EH (cell line): ENCODE results near the gene SLC25A24.
A peak's percentile ranks its signal among the peaks of the same experiment; 100 is the strongest.
"Not testable (repeated sequence)": the region's sequence is repeated elsewhere in the genome, so short reads cannot be mapped to it uniquely, and the experiment has no call there.

Experiments used
- DNase-seq: peaks from one replicate; pipeline ENCODE4 v3.0.0-alpha.2; 2015; ENCODE audit warnings: low read depth

Gene SLC25A24

DNA sequence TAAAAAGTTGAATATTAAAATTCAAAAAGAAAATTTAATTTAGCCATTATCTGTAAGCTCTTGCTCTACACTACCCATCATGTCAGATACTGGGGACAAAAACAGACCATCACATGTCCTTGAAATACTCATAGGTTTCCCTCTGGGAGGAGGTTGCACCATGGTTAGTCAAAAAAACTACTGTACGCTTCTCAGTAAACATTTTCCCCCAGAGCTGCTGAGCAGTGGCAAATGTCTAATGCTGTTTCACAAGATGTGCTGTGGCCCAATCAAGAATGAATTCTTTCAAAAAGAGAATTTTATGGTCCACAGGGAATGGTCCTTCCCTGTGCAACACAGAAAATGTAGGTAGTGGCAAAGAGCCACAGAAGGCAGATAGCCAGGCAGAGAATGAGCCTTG is 6.1 kb downstream of the SLC25A24 start:
- DNase-seq, result no peak

DNA sequence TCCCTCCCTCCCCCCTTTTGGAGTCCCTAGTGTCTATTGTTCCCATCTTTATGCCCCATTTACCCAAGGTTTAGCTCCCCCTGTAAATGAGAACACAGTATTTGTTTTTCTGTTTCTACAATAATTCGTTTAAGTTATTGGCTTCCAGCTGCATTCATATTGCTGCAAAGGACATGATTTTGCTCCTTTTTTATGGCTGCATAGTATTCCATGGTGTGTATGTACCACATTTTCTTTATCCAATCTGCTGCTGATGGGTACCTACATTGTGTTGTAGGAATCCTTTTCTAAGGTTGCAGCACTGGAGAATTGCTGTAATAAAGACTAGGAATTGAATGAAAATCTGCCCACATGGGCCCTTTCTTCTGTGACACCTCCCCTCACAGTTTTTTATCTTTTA is 6.8 kb downstream of the SLC25A24 start:
- no peak for DNase-seq

DNA sequence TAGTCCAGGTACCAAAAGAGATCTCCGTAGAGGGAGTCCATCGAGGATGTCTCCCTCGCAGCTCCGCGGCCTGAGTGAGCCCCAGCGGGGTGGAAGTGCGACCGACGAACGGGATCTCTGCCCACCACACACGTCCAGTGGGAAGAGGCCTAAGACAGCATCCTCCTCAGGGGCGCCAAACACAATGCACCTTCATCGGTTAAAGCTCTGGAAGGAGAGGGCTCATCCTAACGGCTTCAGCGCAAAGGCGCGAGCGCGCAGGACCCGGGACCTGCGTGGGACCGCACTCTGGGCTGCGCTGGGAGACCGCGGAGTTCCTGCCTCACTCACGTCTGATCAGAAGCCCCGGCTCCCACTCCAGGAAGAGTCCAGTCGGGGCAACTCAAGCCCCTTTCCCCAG is 7.6 kb downstream of the SLC25A24 start:
- no peak for DNase-seq

DNA sequence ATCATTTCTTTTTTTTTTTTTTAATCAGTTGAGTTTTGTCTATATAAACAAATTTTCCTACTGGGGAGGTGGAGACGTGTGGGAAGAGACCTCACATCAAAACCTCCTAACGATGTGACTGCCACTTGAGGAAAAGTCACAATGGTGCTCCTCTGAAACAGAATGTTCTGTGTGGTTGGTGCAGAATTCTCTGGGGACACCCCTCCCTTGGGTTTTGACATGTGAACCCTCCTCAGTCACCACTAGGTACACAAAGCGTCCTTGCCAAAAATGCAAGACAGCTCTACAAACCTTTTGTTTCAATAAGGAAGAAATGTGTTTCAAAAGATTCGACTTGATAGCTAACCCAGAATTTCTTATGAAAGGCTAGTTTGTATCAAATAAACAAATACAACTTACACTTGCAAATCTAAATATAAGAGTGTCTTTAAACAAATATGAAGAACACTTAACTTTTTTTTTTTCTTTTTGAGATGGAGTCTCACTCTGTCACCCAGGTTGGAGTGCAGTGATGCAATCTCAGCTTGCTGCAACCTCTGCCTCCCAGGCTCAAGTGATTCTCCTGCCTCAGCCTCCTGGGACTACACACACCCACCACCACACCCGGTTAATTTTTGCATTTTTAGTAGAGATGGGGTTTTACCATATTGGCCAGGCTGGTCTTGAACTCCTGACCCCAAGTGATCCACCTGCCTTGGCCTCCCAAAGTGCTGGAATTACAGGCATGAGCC is 9.3 kb downstream of the SLC25A24 start:
- no peak for DNase-seq

DNA sequence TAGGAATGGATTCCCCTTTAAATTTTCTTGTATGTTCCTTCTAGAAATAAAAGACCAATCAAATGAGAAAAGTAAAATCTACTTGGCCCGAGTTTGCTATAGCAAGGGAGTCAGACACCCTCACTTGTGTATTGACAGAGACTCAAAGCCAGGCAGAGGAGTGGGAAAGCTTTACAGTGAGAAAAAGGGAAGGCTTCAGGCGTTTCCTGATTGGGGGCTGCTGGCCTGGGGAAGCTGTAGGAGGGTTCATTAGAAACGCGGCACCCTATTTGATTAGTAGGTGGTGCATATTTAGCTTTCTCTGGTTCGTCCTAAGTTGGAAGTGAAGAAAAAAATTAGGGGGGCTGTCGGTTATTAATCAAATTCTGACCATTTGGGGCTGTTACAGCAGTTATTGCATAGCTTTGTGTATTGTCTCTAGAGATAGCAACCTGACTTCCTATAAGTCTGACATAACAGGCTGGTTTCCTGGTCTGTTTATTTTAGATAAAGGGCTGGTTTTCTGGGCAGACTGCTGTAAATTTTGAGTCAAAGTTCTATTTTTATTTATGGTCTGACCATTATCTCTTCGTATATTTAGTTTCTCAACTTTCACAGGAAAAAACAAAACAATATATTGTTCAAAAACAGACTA is 10.0 kb downstream of the SLC25A24 start:
- no peak for DNase-seq

DNA sequence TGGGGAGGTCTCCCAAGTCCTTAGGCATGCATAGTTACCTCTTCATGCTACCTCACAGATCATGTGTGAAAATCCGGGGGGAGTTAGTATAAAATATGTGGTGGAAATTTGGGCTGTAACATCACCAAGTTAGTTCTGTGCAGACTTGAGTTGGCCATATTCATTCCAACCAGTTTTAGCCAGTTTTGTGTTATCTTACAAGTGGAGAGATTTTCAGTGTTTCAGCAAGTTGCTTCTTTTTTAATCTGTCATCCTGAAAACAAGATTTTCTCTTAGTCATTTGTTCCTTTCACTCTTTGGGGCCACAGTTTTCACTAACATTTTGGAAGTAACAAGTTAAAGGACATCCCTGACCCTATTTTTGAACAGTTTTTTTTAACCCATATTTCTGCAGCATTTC is 11.3 kb downstream of the SLC25A24 start:
- no peak for DNase-seq

DNA sequence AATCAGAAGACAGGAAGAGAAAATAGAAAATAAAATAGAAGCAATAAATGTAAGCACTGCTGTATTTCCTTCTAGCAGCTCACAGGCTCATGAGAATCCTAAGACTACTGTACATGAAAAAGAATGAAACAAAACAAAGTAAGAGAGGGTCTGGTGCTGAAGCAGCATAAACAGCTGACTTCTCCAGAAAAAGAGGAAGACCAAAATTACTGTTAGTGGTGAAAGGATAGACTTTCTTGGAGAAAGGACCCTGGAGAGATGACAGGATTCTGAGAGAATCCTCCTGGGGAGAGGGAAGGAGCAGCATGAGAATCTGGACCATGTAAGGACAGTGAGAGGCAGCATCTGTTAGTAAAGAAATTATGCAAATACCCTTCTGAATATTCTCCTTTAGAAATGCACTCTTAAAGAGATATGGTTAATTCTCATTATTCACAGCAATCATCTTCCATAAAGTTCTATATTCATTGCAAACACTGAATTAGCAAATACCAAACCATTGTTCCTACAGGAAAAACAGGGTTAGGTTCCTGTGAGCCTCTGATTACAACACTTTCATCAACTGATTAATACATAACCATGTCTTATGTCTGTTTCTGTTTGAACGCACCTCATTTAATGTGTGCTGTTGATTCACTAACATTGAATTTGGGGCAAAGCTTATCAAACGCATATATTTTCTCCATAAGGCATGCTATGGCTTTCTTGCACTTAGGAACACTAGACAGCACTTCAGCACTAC is 17.0 kb downstream of the SLC25A24 start:
- DNase-seq, result no peak

DNA sequence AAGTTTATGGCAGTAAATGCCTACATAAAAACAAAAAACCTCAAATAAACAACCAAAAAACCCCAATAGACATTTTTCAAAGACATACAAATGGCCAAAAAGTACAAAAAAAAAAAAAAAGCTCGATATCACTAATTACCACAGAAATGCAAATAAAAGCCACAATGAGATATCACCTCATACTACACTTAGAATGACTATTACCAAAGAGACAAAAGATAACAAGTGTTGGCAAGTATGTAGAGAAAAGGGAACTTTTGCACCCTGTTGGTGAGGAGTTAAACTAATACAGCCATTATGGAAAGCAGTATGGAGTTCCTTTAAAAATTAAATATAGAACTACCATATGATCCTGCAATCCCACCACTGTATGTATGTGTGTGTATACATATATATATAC is 21.1 kb downstream of the SLC25A24 start:
- no peak for DNase-seq

DNA sequence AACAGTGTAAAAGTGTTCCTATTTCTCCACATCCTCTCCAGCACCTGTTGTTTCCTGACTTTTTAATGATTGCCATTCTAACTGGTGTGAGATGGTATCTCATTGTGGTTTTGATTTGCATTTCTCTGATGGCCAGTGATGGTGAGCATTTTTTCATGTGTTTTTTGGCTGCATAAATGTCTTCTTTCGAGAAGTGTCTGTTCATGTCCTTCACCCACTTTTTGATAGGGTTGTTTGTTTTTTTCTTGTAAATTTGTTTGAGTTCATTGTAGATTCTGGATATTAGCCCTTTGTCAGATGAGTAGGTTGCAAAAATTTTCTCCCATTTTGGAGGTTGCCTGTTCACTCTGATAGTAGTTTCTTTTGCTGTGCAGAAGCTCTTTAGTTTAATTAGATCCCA is 37.7 kb downstream of the SLC25A24 start:
- DNase-seq, result not testable (repeated sequence)

DNA sequence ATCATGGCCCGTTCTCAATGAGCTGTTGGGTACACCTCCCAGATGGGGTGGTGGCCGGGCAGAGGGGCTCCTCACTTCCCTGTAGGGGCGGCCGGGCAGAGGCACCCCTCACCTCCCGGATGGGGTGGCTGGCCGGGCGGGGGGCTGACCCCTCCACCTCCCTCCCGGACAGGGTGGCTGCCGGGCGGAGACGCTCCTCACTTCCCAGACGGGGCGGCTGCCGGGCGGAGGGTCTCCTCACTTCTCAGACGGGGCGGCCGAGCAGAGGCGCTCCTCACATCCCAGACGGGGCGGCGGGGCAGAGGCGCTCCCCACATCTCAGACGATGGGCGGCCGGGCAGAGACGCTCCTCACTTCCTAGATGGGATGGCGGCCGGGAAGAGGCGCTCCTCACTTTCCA is 40.2 kb downstream of the SLC25A24 start:
- DNase-seq, result not testable (repeated sequence)

DNA sequence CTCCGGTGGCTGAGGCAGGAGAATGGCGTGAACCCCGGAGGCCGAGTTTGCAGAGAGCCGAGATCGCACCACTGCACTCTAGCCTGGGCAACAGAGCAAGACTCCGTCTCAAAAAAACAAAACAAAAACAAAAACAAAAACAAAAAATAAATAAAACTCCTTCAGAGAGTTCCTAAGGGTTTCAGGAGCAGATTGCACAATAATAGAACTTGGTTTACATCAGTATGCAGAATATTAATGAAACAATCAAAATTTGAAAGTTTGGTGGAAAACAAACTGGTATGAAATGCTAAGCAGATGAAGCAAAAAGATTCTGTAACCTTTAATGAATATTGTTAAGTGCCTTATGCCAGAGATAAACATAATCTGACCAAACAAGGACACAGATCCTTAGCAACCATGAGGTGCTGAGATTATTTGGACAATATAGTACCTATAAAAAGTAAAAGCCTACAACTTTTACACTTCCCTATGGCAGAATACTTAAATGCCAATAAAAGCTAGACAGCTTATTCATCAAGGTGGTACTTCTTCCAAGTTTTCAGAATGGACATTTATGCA is 41.2 kb downstream of the SLC25A24 start:
- no peak for DNase-seq

DNA sequence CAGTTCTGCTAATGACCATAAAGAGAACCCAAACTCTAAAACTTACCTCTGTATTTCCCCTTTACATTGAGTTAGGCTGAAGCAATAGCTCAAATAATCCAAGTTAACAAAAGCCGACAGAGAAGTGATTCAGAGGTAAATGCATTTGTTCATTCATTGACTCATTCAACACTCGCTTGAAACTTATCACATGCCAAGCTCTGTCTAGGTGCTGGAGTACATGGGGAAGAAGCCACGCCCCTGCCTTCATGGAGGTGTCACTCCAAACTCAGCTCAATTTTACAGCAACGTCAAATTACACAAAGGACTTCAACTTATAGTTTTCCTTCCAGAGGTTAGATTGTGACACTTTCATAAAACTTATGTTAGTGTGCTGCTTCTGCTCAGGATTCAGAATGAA is 45.8 kb downstream of the SLC25A24 start:
- DNase-seq, result no peak

DNA sequence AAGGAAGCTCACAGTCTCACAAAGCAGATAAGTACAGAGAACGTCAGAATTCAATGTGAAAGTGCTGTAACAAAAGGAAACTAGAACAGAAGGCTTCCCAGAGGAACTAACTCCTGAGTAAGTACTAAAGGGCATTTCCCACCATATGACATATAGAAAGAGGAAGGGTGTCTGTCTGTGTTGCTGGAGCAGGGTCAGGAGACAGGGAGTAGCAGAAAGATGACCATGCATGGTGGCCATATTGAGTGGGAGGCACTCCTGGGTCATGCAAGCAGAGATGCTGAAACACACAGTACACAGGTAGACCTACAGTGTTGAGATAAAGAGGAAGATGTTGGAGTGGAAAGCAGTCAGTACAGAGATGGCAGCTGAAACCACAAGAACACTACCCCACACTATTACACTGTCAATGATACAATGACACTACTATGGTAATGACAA is 47.3 kb downstream of the SLC25A24 start:
- DNase-seq, result no peak

DNA sequence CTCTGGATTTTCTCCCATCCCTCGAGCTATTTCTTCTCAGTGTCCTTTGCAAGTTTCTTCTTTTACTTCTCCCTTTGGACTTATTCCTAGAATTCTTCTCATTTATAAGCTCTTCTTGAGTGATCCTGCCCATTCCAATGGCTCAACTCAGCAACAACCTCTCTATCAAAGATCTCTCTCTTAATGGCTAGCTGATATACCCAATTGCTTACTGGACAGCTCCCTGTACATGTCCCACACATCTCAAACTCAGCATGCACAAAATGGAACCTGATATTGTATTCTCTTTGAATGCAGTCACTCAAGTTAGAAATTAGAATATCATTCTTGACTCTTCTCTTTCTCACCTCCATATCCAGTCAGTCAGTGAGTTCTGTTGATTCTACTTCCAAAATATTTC is 48.6 kb downstream of the SLC25A24 start:
- DNase-seq, result no peak

DNA sequence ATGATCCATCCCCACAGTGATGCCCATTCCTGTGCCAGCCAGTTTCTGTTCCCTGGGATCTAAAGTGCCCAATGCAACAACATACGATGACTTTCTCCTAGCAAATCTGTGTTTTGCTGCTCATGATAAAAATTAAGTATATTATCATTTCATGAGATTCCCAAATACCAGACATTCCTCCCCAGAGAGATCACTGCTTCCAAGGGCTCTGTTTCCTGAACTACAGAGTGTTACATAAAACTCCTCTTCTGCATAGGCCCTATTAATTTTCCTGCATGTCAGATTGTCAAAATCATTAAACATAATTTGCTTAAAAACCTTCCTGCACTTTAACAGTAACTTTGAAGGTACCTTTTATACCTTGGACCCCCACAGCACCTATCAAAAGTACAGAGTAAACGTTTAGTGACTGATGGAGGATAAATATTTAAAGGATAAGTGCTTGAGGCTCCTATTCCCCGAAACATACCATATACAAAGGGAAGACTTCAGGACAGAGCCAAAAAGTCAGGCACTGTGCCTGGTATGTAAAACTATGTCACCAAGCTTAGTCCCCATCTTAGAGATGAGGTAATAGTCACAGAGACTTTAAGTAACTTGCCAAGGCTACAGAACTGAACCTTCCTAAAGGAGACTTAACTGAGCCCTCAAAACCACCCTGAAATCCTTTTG is 50.2 kb downstream of the SLC25A24 start:
- peak; percentile 76 for DNase-seq

DNA sequence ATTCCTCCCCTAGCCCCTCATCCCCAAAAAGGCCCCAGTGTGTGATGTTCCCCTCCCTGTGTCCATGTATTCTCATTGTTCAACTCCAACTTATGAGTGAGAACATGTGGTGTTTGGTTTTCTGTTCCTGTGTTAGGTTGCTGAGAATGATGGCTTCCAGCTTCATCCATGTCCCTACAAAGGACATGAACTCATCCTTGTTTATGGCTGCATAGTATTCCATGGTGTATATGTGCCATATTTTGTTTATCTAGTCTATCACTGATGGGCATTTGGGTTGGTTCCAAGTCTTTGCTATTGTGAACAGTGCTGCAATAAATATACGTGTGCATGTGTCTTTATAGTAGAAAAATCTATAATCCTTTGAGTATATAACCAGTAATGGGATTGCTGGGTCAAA is 55.6 kb downstream of the SLC25A24 start:
- not testable (repeated sequence) for DNase-seq

DNA sequence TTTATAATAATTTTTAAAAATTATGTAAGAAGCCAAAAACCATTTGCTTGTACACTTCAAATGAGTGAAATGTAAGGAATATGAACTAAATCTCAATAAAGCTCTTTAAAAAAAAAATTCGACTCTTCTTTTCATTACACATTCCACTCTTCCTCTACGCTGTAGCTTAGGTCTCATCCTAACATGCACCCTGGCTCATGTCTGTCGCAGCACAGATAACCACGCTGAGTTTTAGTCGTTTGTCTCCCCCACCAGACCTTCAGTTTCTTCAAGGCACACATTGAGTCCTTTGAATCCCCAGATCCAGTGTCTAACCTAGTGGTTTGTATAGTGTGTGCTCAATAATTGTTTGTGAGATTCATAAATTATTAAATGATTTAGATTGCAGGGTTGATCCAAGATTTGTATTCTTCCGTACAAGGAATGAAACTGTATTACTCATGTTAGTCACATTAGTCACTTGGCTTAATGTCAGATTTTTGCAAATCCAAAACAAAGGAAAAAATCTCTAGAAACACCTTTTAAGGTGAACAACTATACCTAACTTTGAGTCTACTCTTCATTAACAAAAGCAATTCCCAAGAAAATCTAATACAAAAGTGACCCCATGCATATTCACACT is 57.3 kb downstream of the SLC25A24 start:
- peak; percentile 20 for DNase-seq

DNA sequence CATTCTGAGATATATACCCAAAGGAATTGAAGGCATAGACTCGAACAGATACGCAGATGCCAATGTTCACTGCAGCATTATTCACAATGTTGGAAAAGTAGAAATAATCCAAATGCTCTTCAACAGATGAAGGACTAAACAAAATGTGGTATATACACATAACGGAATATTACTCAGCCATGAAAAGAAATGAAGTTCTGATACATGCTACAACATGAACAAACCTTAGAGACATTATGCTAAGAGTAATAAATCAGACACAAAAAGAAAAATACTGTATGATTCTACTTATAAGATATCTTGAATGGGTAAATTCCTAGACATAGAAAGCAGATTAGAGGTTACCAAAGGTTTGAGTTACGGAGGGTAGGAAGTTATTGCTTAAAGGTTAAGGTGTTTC is 57.9 kb downstream of the SLC25A24 start:
- no peak for DNase-seq

DNA sequence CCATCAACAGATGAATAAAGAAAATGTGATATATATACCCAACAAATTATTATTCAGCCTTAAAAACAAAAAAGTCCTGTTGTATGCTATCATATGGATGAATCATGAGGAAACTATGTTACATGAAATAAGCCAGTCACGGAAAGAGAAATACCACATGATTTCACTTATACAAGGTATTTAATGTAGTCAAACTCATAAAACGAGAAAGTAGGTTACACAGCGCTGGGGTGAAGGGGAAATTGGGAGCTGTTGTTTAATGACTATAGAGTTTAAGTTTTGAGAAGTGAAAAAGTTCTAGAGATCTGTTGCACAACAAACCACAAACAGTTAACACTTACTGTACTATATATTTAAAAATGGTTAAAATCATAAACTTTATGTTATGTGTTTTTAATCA is 58.5 kb downstream of the SLC25A24 start:
- peak; percentile 51 for DNase-seq

DNA sequence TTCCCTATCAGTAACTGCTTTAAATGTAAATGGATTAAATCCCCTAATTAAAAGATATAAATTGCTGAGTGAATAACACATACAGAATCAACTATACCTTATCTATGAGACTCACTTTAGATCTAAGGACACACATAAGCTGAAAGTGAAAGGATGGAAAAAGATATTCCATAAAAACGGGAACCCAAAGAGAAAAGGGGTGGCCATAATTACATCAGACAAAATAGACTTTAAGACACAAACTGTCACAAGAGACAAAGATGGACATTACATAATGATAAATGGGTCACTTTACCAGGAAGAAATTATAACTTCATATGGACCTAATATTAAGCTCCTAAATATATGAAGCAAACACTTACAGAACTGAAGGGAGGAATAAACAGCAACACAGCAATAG is 59.2 kb downstream of the SLC25A24 start:
- DNase-seq, result no peak

DNA sequence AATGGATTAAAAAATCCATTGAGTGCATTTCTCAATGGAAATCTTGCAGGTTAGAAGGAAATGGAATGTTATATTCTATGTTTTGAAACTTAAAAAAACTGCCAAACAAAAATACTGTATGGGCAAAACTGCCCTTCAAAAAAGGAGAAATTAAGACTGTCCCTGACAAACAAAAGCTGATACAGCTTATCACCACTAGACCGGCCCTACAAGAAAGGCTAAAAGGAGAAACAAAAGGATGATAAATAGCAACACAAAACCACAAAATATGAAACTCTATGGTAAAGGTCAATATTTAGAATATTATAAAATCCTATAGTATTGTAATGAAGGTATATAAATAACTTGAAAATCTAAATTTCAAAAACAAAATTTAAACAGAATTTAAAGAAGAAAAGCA is 60.0 kb downstream of the SLC25A24 start:
- no peak for DNase-seq

DNA sequence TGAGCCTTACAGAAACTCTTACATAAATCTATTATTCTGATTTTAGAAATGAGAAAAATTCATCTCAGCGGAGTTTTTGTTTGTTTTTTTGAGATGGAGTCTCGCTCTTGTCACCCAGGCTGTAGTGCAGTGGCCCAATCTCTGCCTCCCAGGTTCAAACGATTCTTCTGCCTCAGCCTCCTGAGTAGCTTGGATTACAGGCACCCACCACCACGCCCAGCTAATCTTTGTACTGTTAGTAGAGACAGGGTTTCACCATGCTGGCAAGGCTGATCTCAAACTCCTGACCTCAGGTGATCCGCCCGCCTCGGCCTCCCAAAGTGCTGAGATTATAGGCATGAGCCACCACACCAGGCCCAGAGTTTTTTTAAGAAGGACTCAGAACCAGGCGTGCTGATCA is 60.6 kb downstream of the SLC25A24 start:
- DNase-seq, result not testable (repeated sequence)
